HG03439 (cell line): Measurements from ENCODE around the gene REG1A.

Experiments used
- ATAC-seq: cut with Tn5 transposase; IDR thresholded peaks from one replicate; pipeline ENCODE4 v1.9.1; 2021; ENCODE audit warnings: mild to moderate bottlenecking, moderate library complexity; ENCODE audit not compliant: unreplicated experiment

Gene REG1A, protein sequence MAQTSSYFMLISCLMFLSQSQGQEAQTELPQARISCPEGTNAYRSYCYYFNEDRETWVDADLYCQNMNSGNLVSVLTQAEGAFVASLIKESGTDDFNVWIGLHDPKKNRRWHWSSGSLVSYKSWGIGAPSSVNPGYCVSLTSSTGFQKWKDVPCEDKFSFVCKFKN

GRCh38 chr2:79120194-79120713, at the start of gene REG1A:
Gene REG1A, plus strand, starts transcription at chr2:79120488. Its CDS starts 374 bp downstream, at chr2:79120862.
- no peak for ATAC-seq

GRCh38 chr2:79071078-79071477, 49.2 kb upstream of the REG1A start:
- no peak for ATAC-seq

- no peak for ATAC-seq
Measured at GRCh38 chr2:79082987-79083386, 37.3 kb upstream of the REG1A start.

DNA sequence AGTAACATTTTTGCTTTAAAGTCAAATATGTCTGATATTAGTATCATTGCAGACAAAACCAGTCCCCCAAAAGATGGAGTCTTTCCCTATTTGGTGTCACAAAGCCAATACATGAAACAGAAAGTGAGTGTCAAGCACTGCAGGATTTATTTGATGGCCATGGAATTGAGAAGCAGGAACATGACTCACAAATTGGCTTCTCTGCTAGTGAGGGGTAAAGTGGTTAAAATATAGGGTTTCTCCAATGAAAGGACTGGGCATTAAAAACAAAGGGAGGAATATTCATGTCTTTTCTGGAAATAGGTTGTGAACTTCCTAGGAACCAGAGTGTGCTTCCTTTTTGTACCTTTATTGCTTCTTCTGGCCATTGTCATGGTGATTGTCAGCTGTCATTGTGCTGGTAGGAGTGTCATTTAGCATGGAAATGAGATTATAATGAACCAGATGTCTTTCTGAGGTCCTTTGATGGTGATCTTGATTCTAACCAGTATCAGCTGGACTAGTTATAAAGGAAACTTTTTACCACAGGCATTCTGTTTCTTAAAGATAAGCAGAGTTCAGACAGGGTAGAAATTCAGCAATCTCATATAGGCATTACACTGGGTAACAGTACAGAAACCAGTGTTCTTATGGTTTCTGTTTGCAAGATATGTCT, 36.6 kb upstream of the REG1A start:
- ATAC-seq: no peak

DNA sequence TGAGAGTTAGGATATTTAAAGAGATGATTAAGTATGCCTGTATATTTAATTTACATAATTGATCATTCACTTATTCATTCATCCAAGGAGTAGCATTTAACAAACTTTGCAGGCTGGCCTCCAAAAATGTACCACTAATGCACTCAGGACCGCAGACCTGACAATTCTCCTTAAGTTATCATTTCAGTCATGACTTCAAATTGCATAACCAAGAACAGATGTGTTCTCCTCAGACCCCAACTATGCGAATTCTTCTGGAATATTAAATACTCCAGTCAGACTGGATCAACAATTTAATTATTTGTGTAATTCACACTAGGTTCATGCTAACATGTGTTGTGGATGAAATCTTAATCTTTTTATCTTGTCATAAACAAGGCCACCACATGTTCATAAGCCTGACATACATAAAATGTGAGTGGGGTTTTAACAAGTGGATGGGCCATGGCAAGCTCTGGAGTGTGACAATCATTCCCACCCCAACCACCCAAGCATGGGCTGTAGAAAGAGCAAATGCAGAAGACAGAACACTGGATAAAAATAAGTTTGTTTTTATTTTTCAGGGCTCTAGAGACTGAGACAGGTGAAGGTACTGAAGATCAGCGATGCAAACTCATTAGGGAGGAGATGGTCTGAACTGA, 35.7 kb upstream of the REG1A start:
- no peak for ATAC-seq

DNA sequence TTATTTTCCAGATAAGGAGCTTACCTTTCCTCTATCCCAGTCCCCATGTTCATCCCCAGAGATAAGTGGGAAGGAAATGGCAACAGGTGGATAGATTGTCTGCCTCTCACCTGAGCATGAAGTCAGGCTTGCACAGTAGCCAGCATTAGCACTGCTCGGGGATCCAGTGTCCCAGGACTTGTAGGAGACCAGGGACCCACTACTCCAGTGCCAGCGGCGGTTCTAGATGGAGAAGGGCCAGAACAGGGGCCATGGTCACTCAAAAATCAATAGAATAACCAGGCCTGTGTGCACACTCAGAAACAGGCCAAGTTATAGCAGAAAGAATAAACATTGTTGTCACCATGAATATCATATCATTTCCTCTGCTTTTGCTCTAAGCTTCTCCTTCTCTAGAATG, 34.9 kb upstream of the REG1A start:
- ATAC-seq: no peak

DNA sequence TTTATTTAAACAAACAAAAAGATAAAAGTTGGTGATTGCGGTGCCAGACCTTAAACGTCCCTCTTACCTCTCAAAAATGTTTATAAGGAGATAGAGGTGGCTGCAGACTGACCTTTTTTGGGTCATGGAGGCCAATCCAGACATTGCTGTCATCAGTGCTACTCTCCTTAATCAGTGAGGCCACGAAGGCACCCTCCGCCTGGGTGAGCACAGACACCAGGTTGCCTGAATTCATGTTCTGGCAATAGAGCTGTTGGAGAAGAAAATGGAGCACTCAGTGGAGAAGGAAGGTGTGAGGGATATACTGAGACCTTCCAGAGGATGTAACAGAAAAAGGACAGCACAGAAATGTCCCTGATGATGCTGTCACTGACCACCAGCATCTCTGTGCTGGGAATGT, 34.0 kb upstream of the REG1A start:
- no peak for ATAC-seq

GRCh38 chr2:79087785-79088364, 32.4 kb upstream of the REG1A start, which contains the start of gene REG1B:
Gene REG1B, minus strand, starts transcription at chr2:79087993. Its CDS starts 381 bp downstream, at chr2:79087612.
- ATAC-seq: no peak

GRCh38 chr2:79090693-79091092, 29.6 kb upstream of the REG1A start:
- no peak for ATAC-seq

- no peak for ATAC-seq
Measured at GRCh38 chr2:79097843-79098242, 22.4 kb upstream of the REG1A start.

DNA sequence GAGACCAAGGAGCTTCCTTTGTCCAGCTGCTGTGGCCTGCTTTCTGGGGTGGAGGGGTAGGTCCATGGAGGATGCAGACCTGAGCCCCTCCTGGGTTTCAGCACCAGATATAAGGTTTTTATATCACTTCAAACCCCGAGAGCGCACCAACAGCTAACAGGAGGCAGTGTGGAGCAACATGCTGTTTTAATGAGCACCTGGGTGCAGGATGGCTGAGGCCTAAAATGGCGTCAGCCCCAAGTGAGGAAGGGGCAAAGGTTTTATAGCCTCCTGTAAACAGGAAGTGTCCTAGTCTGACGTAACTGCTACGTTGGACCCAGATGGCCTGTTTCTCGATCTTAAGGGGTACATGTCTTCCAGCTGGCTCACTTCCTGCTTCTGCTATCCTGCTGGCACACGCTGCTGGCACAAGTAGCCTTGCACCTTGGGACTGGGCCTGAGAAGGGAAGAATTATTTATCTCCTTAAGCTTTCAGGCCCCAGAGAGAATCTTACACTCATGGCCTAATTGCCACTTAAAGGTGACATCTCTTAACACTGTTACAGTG, 21.1 kb upstream of the REG1A start:
- no peak for ATAC-seq

GRCh38 chr2:79100285-79100684, 20.0 kb upstream of the REG1A start:
- no peak for ATAC-seq

- no peak for ATAC-seq
Measured at GRCh38 chr2:79101024-79101423, 19.3 kb upstream of the REG1A start.

GRCh38 chr2:79103214-79103613, 17.1 kb upstream of the REG1A start:
- no peak for ATAC-seq

GRCh38 chr2:79105259-79105658, 15.0 kb upstream of the REG1A start:
- ATAC-seq: no peak

DNA sequence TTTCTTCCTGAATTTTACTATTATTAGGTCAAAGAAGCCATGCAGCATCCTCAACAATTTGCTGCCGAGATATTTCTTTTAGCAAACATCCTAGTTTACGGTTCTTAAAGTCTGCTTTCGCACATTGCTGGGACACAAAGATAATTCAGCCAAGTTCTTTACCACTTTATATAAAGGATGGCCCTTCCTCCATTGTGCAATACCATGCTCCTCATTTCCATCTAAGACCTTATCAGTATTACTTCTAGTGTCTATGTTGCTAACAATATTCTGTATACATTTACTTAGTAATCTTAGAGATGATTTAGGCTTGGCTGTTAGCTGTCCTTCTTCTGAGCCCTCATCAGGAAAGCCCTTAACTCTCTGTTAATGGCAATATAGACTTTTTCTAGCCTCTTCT, 8.0 kb upstream of the REG1A start:
- ATAC-seq: no peak

DNA sequence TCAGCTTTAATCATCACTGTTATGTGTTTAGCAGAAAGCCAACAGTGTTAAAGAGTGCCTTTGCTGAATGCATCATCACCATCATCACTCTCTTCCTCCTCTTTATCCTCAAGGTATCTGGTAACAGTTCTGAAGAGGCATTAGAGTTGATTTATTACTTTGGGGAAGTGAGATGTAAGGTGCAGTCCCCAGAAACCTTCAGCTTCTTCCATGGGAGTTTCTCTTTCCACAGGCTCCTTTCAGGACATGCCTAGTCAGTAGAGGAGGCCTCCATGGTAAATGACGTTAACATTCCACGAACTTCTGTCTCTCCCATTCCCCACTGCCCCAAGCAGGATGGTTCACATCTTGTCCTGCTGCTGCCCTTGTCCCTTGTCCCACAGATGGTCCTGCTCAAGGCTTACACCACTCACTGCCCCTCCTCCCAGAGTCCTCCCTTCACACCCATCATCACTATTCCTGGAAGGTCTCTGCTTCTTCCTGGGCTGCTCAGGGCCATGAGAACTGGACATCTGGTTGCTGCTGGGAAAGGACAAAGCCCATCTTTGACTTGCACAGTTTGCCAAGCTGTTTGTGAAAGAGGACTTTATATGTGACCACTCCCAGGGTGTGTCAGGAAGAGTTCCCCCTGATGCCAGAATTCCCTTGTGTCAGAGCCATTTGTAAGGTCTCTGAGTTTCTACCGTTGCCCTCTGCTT, 5.3 kb upstream of the REG1A start:
- no peak for ATAC-seq

DNA sequence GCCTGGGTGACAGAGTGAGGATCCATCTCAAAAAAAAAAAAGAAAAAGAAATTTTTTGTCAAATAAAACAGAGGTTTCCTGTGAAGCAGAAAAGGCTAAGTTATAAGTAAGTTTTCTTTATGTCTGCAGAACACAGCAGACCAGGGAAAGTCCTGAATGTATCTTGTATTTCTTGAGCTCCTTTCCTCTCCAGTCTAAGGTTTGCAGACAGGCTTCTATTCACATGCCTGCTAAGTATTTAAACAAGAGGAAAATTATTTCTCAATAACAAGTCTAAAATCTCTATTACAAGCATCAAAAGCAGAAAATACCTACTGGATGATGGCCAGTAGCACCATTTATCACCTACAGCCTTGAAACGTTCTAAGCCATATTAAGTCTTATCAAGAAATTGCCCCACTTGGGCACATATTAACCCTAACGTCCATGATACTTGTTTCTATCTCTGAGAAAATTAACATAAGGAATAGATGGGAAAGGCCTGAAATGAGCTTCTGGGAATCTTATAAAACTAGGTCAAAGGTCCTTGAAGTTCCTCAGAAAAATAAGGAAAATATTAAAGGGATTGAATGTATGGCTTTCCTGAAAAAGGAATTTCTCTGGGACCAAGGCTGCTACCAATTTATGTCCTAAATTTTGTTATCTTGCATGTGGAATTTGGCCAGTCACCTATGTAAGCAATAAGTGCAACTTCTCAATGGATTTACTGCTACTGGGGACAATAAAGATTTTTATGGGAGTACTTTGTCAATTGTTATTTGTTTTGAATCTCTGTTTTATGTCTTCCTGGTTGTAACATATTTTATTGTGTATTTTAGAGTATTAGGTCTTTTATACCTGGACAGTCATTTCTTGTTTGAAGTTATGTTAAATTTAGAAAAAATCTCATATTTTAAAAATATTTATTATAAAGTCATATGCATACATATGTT, 3.0 kb upstream of the REG1A start:
- ATAC-seq: no peak

GRCh38 chr2:79122676-79123075, 2.4 kb downstream of the REG1A start:
- no peak for ATAC-seq
